H1 (cell line): ENCODE data around the gene ADAM22. TPM values are rescaled to one million over a fixed set of nuclear protein-coding genes. Genes with fewer than 3 reads are reported as not detected.

ENCODE experiments used
- GABPA ChIP-seq: IDR thresholded peaks from 2 replicates; pipeline ENCODE4 v1.6.1; 2011; ENCODE audit warnings: mild to moderate bottlenecking, low read length, moderate library complexity, borderline replicate concordance; ENCODE audit not compliant: insufficient read depth
- polyA plus RNA-seq, 7 experiments: library from polyadenylated mRNA; depleted of rRNA in 3 of 7; stranded (reverse) in 5 of 7; unstranded in 2 of 7; fragments of >200 nt in 5 of 7; fragments of 200-250 nt in 2 of 7; gene quantifications; 1 replicate in 5 of 7; 2 replicates in 1 of 7; 4 replicates in 1 of 7; pipeline versions ENCODE4 v1.2.1 to v1.2.3, GENCODE V29; 2011 to 2013; ENCODE audit warnings: missing spikeins in 2 of 7, mixed read lengths in 2 of 7
- total RNA-seq: library from RNA; stranded (reverse); fragmentation: NEBNext Ultra II Directional; extraction: Animal tissue kit (Norgen Biotek cat#: 25700); gene quantifications from 2 replicates; pipeline ENCODE4 v1.2.1, GENCODE V29; 2021

The ADAM22 gene
- total and polyA plus RNA-seq, 2 of the 8 experiments (the other 6 are each of a cell fraction or from before 2014, with no cell fraction given) = 4.6 to 21.4 TPM

DNA sequence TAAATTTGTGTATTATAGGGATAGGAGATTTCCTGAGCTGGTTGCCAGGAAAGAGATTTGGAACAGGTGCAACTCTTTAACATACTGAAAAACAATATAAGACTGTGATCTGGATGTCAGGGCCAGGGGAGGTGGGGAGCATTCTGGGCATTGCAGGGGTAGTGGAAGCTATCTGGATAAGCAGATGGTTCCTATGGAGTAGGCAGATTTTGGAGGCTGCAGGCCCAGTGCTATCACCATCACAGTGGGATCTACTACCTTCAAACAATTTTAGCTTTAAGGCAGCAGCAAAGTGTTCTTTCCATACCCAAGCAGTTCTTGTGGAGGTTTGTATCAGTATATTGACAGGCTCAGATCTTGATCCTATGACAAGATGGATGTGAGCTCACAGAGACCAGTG lies 71.1 kb downstream of the ADAM22 start (continued):
- no peak for TF ChIP-seq GABPA
